Activated gamma-delta T cell (primary cell): ENCODE data around the gene PROSER2.
"Not testable (repeated sequence)": the region's sequence is repeated elsewhere in the genome, so short reads cannot be mapped to it uniquely, and the experiment has no call there.

Experiments used
- DNase-seq: peaks from one replicate; lab custom pipeline; 2025; lab: John Stamatoyannopoulos, UW

Gene PROSER2

GRCh38 chr10:11835704-11836103, 12.5 kb downstream of the PROSER2 start:
- no peak for DNase-seq

GRCh38 chr10:11837372-11838161, 14.4 kb downstream of the PROSER2 start:
- no peak for DNase-seq

GRCh38 chr10:11838298-11838852, 15.2 kb downstream of the PROSER2 start:
- no peak for DNase-seq

- no peak for DNase-seq
Observed at GRCh38 chr10:11841375-11841774, 18.2 kb downstream of the PROSER2 start.

GRCh38 chr10:11842411-11842810, 19.3 kb downstream of the PROSER2 start:
- no peak for DNase-seq

- DNase-seq, result no peak
Observed at GRCh38 chr10:11845113-11845512, 22.0 kb downstream of the PROSER2 start.

GRCh38 chr10:11846542-11846941, 23.4 kb downstream of the PROSER2 start:
- DNase-seq, result no peak

- DNase-seq, result no peak
Observed at GRCh38 chr10:11849277-11849676, 26.1 kb downstream of the PROSER2 start.

GRCh38 chr10:11849911-11850310, 26.8 kb downstream of the PROSER2 start:
- DNase-seq, result no peak

GRCh38 chr10:11851910-11852309, 28.8 kb downstream of the PROSER2 start:
- no peak for DNase-seq

GRCh38 chr10:11852637-11853036, 29.5 kb downstream of the PROSER2 start:
- DNase-seq, result not testable (repeated sequence)

GRCh38 chr10:11853468-11853867, 30.3 kb downstream of the PROSER2 start:
- no peak for DNase-seq

GRCh38 chr10:11854301-11854700, 31.1 kb downstream of the PROSER2 start:
- no peak for DNase-seq

GRCh38 chr10:11856089-11856488, 32.9 kb downstream of the PROSER2 start:
- no peak for DNase-seq

GRCh38 chr10:11856678-11857077, 33.5 kb downstream of the PROSER2 start:
- no peak for DNase-seq

- DNase-seq, result no peak
Observed at GRCh38 chr10:11858093-11858492, 34.9 kb downstream of the PROSER2 start.

- DNase-seq, result no peak
Observed at GRCh38 chr10:11861341-11861740, 38.2 kb downstream of the PROSER2 start.

- no peak for DNase-seq
Observed at GRCh38 chr10:11861811-11862428, 38.8 kb downstream of the PROSER2 start.

- DNase-seq, result no peak
Observed at GRCh38 chr10:11863353-11864109, 40.4 kb downstream of the PROSER2 start.

GRCh38 chr10:11864727-11865126, 41.6 kb downstream of the PROSER2 start:
- DNase-seq, result no peak

GRCh38 chr10:11865561-11865960, 42.4 kb downstream of the PROSER2 start:
- DNase-seq, result no peak

GRCh38 chr10:11866199-11866925, 43.2 kb downstream of the PROSER2 start:
- DNase-seq, result no peak
